Activated T-cell treated with anti-CD3 and anti-CD28 coated beads, Interleukin-2, amount 50 U/mL, for 1 hour (primary cell): ENCODE results near the gene OR2A7.
"Not testable (repeated sequence)": the region's sequence is repeated elsewhere in the genome, so short reads cannot be mapped to it uniquely, and the experiment has no call there.

Source experiments
- DNase-seq: peaks from one replicate; pipeline ENCODE4 v3.0.0-alpha.2; 2020

Gene OR2A7, protein sequence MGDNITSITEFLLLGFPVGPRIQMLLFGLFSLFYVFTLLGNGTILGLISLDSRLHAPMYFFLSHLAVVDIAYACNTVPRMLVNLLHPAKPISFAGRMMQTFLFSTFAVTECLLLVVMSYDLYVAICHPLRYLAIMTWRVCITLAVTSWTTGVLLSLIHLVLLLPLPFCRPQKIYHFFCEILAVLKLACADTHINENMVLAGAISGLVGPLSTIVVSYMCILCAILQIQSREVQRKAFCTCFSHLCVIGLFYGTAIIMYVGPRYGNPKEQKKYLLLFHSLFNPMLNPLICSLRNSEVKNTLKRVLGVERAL

DNA sequence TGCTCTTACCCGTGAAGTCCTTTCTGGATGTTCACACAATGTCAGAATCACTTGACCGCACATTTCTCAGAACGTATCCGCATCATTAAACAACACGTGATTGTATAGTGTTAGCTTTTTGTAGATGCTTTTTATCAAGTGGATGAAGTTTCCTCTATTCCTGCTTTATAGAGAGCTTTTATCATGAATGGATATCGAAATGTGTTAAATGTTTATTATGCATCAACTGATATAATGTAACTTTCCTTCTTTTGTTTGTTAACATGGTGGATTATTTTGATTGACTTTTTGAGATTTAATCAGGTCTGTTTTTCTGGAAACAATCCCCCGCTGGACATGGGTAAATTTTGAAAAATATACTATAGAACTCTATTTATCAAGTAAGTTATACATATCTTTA lies at the start of gene OR2A7:
Gene OR2A7 (minus strand): TSS at position 101 of the 400 bp plus-strand sequence. CDS start 5,164 bp downstream, outside the sequence.
- DNase-seq: not testable (repeated sequence)

DNA sequence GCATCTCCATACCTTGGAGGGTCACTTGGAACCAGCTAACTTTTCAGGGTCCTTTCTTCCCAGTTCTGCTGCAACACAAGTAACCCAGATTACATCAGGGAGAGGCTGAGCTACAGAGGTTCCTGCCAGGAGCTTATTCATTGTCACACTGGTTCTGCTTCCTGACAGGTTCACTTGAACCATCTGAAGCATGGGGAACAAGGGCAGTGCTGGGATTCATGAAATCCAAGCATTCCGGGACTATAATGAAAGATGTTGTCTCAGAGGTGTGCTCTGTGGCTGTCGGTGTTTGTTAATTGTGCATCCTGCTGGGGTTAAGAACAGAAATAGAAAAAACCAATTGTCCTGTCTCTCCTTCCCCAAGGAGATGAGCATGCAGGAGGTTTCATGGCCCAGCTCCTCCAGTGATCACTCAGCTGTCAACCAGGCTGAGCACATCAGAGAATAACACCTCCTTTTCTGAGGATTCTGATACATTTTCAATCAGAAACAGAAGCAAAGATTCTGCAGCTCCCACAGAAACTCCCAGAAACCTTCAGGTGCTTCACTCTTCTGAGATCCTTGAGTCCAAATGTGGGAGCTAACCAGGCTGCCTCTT lies 47.4 kb upstream of the OR2A7 start, which contains the start of gene OR2A1:
Gene OR2A1 (plus strand): TSS at position 548 of the 598 bp plus-strand sequence. CDS start 5,706 bp downstream, outside the sequence.
- not testable (repeated sequence) for DNase-seq

DNA sequence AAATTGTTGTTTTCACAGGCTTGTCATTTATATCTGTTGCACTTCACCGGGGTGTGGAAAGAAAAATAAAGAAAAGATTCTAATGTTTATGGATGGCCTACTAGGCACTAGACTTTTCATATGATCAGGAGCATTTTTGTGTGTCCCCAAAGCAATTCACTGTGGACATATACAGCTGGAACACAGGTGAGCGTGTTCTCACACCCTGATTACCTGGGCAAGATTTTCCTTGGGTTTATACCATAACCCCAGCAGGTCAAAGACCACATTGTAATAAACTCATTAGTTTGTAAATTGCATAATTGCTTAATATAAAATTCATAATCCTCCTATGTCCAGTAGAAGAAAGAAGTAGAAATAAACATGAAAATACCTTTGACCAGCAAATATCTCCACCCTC lies 46.6 kb upstream of the OR2A7 start:
- not testable (repeated sequence) for DNase-seq

GRCh38 chr7:144309702-144310101 lies 45.1 kb upstream of the OR2A7 start:
- DNase-seq: not testable (repeated sequence)

DNA sequence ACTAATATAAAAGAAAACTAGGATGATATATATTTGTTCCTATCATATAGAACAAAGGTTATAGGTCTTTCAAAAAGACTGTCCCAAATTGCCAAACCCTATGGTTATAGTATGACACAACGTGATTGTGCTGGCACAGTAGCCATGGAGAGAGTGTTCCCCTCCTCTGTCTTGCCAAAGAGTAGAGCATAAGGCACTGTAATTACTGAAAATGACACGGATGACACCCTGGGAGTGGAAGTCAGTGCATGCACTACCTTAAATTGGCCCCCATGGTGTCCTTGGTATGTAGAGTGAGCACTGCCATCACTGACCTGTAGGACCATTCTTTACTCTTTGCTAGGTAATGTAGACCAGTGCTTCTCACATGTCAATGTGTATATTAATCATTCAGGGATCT lies 40.6 kb upstream of the OR2A7 start:
- DNase-seq: not testable (repeated sequence)

DNA sequence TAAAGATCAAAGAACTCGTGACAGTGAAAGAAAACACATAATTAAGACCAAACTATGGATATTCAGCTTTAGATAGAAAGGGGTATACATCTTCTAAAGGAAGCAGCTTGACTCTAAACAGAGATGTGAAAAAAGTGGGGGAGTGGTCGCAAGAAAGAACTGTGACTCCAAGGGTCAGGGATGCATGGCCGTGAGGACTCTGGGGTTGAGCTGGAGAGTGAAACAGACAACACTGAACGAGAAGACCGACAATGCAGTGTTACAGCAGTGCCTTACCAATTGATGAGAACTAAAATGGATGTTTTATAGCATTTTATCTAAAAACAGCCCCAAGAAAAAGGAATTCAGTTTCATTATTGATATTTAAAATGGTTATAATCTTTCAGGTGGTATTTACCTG lies 39.0 kb upstream of the OR2A7 start:
- DNase-seq: not testable (repeated sequence)

GRCh38 chr7:144302578-144303303 lies 38.1 kb upstream of the OR2A7 start:
- not testable (repeated sequence) for DNase-seq

- not testable (repeated sequence) for DNase-seq
These were observed 29.4 kb upstream of the OR2A7 start for GRCh38 chr7:144293794-144294499.

DNA sequence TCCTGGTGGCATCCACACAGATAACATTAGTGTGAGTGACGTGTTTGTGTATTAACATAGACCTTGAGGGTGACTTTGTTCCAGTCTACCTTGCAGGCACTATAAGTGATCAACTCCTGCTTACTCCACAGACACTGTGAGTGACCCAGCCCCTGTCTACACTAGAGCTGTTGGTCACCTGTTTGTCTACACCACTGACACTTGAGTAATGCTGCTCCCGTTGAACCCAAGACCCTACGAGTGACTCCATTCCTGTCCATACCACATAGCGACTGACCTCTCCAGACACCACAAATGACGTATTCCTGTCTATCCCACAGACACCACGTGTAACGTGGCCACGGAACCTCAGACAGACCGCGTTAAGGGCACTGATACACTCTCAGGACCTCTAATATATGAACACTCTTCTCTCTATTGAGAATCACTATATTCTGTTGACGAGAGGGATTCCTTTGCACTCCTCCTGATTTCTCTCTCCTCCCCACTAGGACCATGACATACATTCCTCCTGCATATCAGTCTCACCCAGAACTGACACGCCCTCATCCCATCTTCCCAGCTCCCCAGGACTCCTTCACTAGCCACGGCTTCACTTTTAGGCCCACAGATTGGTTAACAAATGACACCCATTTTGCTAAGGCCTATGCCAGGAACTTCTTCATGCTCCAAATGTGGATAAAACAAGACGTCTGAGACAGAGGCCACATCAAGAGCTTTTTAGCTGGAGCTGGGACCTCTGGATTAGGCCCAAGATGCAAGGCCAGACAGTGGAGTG lies 28.0 kb upstream of the OR2A7 start:
- peak; percentile 13 for DNase-seq

DNA sequence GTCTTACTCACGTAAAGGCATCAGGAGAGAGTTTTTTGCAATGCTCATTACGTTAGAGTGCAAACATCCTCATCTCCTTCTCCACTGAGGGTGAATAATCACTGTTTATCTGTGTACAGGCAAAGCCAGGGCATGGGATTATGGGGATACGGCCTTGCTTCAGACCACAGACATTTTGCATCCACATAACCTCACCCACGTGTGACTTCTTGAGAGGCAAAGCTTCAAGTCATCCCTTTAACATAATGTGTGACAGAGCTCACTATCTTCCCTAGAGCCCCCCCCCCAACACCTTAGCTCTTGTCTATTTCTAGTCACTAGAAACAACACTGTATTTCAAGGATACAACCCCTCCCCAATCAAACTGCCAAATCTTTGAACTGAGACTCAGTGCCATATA lies 27.0 kb upstream of the OR2A7 start:
- not testable (repeated sequence) for DNase-seq

GRCh38 chr7:144287171-144287784 lies 22.7 kb upstream of the OR2A7 start:
- not testable (repeated sequence) for DNase-seq

- not testable (repeated sequence) for DNase-seq
These were observed 19.1 kb upstream of the OR2A7 start for GRCh38 chr7:144283716-144284115.

- DNase-seq: not testable (repeated sequence)
These were observed 17.9 kb upstream of the OR2A7 start for GRCh38 chr7:144282490-144282889.

DNA sequence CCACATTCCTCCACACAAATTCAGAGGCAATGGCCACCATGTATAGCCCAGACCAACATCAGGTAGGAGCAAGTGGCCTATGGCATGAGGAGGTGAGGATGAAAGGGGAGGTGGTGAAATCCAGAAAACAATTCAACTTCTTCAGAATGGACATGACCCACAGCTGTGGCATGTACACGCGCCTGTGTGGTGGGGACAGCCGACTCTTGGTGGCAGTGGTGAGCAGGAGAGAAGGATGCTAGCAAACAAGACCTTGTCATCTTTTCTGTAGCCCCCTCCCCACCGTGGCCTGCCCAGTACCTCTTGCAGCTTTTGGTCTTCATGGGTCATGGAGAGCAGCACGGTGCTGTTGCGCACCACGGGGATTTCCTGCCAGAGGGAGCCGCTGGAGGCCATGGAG lies 17.4 kb upstream of the OR2A7 start:
- not testable (repeated sequence) for DNase-seq

GRCh38 chr7:144280010-144280409 lies 15.4 kb upstream of the OR2A7 start:
- DNase-seq: not testable (repeated sequence)

- not testable (repeated sequence) for DNase-seq
These were observed 10.7 kb upstream of the OR2A7 start for GRCh38 chr7:144275281-144275680.

DNA sequence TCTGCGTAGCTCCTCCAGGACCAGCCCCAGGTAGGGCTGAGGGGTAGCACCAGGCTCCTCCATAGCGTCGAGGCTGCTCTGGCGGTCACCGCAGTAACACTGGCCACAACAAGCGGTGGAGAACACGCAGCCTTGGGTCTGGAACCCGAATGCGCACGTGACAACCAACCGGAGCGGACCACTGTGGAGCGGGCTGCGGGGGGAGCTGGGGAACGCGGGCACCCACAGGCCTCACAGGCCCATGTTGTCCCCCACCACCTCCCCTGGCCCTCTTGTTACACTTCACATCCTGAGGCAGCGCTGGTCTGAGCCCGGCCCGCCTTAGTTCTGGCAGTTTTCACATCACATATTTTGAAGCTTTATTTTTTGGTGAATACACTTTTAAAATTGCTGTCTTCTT lies 4.6 kb upstream of the OR2A7 start, which contains the start of gene CTAGE8:
Gene CTAGE8 (minus strand): TSS at position 101 of the 400 bp plus-strand sequence. CDS start 38 bp downstream, at position 63.
- not testable (repeated sequence) for DNase-seq

GRCh38 chr7:144262128-144262527 lies 2.5 kb downstream of the OR2A7 start:
- not testable (repeated sequence) for DNase-seq

- DNase-seq: not testable (repeated sequence)
These were observed 5.5 kb downstream of the OR2A7 start for GRCh38 chr7:144259067-144259466.

DNA sequence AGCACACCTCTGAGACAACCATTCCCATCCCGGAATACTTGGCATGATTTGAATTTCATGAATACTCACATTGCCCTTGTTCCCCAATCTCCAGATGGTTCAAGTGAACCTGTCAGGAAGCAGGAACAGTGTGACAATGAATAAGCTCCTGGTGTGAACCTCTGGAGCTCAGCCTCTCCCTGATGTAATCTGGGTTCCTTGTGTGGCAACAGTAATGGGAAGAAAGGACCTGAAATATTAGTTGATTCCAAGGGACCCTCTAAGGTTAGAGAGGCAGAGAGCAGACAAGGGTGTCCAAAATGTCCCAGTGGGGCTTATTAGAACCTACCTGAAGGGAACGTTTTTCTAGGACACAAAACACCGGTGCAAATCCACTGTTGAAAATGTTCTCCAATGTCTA lies 8.5 kb downstream of the OR2A7 start:
- no peak for DNase-seq

DNA sequence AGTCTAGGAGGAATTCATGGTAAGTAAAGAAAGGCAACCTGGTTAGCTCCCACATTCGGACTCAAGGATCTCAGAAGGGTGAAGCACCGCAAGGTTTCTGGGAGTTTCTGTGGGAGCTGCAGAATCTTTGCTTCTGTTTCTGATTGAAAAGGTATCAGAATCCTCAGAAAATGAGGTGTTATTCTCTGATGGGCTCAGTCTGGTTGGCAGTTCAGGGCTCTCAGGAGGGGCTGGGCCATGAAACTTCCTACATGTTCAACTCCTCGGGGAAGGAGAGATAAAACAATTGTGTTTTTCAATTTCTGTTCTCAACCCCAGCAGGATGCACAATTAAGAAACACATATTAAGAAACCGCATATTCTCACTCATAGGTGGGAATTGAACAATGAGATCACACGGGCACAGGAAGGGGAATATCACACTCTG lies 9.1 kb downstream of the OR2A7 start:
- no peak for DNase-seq
